NCI-H128 (cell line): ENCODE measurements around the gene FOXG1.

Experiments
- DNase-seq: peaks from one replicate; lab custom pipeline; 2025; ENCODE audit not compliant: unreplicated experiment; lab: John Stamatoyannopoulos, UW

Gene FOXG1

GRCh38 chr14:28774764-28775735 lies 8.5 kb downstream of the FOXG1 start:
- no peak for DNase-seq

- DNase-seq: no peak
Measured at GRCh38 chr14:28776482-28777266, 10.1 kb downstream of the FOXG1 start.

- DNase-seq: no peak
Measured at GRCh38 chr14:28777471-28778137, 11.0 kb downstream of the FOXG1 start.

DNA sequence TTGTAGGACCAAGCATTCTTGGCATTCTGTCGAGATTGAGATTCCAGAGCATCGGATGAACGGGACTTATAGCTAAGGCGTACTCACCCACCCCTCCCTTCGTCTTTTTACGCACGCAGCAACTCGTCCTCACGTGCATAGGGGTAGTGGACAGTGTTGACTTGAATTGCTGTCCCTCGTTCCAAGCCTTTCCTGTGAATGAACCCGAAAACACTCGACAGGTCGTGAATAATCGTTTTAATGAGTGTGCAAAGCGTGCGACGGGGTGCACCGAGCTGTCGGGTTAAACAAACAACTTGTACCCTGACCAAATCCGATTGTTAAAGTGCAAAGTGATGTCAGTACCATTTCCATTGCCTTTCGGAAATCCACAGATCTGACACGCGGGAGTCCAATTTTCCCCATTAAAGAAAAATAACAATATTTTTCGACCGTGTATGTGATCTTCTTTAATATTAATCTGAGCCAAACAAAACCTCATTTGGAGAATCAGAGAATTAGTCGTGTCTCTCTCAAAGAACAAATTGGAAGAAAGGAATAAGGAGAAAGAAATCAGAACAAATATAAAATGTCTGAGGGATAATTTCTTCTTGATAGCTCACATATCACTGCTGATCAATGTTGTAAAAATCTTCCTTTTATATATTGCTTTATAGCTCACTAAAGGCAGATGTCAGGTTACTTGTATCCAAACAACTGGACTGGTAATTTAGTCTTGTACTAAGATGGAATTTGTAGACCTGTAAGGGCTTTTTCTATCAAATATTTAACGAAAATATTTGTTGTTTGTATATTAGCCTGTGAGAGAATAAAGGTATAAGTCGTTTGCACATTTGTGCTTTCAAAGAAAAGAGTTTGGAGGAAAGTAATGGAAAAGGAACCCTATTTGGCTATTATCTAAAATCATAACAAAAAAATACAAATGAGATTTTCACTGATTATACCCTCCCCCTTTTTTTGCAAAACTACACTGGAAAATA lies 11.8 kb downstream of the FOXG1 start:
- no peak for DNase-seq

DNA sequence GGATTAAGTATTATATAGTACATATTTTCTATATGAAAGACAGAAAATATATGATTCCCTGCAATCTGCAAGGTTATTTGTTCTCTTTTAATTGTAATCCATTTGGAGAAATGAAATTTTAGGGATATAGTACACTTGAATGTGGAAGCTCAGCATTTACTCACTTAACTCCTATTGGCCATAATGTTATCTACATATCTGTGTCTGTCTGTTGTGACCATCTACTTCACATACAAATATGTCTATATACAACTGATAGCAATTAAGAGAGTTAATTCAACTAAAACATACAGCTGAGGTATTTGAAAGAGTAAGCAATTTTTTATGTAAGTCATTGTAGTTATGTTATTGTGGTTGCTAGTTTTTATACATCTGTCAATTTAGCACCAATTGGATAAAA lies 12.9 kb downstream of the FOXG1 start:
- DNase-seq: no peak

DNA sequence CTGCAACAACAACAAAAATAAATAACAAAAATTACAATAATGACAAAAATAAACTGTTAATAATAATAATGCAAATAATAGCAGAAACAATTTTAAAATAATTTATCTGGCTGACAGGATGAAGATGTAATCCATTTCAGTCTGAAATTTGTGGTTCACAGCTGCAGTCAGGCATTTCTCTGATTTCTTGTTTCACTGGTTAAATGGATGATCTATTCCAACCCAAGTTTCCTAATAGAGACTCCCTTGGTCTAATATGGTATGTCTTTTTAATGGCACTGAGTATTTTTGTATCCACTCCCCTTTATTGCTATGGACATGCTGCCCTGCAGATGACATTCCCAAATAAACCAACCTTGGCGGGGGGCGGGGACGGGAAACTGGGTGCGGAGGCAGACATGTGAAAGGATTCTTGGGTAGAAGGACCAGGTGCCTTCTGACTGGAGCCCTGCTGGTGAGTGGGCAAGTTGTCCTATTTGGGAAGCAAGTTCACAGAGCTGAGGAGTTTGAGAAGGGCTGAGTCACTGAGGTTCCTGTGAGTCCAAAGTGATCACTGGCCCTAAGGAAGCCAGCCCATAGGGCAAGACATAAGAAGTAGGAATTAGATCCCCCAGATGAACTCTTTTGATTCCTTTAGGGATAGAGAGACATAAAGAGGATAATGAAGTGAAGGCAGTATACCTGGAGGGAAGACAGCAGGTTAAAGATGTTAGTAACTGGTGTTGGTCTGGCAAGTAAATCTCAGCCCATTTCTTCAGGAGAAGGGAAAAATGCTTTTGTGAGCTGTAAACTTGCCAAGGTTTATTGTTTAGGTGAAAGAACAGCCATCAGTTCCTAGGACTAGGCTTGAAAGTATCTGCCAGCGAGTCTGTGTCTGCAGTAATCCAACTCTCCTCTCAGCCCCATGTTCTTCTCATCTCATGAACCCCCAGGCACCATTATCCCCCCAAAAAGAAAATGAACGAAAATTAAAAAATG lies 14.5 kb downstream of the FOXG1 start:
- DNase-seq: no peak

DNA sequence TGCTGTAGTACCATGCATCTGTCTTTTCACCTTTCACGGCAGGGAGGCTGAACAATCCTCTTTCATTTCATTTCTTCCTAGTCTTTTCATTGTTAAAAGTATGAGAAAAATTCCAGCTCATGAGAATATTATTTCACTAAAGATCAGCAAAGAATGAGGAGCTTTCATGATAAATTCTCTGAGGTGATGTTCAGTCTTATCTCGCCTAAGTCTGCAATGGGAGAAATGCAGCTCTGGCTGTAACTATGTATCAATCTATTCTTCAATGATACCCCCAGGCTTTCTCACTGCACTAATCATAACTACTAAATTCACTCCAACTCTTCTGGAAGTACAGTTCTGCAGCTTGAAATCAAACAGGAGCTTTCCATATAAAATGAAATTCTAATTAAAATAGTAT lies 15.7 kb downstream of the FOXG1 start:
- DNase-seq: no peak

- no peak for DNase-seq
Measured at GRCh38 chr14:28783664-28784063, 17.1 kb downstream of the FOXG1 start.

DNA sequence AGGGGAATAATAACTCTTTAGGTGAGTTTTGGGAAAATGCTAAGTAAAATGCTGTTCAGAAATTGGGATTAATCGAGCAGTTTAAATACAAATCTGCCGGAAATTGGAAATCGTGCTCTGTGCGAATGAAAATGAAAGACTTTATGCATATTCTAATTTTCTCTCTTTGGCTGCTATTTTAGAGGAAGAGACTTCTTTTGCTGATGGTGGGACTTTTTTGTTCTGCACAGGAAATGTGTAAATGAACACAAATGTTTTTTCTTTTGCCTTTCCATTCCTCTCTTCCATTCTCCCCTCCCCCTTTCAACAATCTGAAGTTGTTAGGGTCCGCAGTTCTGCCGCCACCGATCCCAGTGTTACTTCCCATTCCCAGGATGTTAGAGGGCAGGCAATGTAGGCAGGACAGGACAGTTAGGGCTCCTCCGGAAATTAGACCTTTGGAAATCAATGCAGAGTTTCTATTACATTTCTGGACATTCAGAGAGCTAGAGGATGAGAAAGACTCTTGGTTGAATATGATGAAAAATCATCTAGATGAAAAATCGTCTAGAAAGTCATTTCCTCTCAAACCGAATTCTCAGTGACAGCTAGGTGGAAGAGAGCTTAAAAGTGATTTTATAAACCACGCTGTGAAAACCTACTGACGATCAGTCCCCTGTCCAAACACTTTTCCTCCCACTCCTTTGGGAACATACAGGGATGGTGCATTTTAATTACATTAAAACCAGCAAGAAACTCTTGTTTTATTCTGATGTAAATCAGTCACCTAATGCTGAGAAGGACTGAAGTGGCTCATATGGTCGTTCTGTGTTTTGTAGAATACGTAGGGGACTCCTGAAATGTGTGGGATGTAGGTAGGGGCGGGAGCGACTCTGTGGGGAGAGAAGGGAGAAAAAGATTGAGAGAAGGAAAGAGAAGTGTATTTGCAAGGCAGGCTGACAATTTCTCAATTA lies 17.8 kb downstream of the FOXG1 start:
- no peak for DNase-seq

GRCh38 chr14:28785096-28785952 lies 18.7 kb downstream of the FOXG1 start:
- no peak for DNase-seq

- no peak for DNase-seq
Measured at GRCh38 chr14:28807518-28807917, 40.9 kb downstream of the FOXG1 start.

GRCh38 chr14:28813810-28814209 lies 47.2 kb downstream of the FOXG1 start:
- DNase-seq: no peak
